Sigmoid colon (tissue), 4 donors: ENCODE measurements around the gene TFCP2.

Experiments
- EP300 ChIP-seq, 4 donors: sonication (generic); formaldehyde crosslinking; IDR thresholded peaks; one replicate each; pipeline ENCODE4 v1.6.1; 2017; ENCODE audit warnings: antibody characterized with exemption in 4 of 4
- POLR2A ChIP-seq, 2 donors: fragments of 450-650 bp; IDR thresholded peaks; one replicate each; pipeline ENCODE4 v1.6.1; 2016; ENCODE audit warnings: antibody characterized with exemption in 2 of 2, mild to moderate bottlenecking in 2 of 2, moderate library complexity in 2 of 2
- TF ChIP-seq, protein P1 (sequence below), 4 experiments: fragments of 450-650 bp in 3 of 4; fragments of 200-600 bp in 1 of 4; IDR thresholded peaks; one replicate each; pipeline ENCODE4 v1.5.1; 2016 to 2019; ENCODE audit warnings: antibody characterized with exemption in 4 of 4, mild to moderate bottlenecking in 3 of 4, moderate library complexity in 2 of 4

DNA sequence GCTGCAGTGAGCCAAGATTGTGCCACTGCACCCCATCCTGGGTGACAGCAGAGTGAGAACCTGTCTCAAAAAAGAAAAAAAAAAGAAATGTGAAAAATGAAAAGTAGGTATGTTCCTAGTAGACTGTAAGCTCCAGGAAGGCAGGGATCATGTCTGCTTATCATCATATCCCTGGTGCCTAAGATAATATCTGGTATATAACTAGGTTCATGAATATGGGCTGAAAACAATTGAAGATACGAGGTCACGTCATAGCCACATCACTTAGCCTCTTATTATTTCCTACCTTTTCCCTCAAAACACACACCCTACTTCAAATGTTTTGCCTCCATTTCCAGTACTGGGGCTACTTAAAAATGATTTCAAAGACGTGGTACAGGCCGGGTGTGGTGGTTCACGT, 42.0 kb upstream of the TFCP2 start:
- TF ChIP-seq, protein P1, sequence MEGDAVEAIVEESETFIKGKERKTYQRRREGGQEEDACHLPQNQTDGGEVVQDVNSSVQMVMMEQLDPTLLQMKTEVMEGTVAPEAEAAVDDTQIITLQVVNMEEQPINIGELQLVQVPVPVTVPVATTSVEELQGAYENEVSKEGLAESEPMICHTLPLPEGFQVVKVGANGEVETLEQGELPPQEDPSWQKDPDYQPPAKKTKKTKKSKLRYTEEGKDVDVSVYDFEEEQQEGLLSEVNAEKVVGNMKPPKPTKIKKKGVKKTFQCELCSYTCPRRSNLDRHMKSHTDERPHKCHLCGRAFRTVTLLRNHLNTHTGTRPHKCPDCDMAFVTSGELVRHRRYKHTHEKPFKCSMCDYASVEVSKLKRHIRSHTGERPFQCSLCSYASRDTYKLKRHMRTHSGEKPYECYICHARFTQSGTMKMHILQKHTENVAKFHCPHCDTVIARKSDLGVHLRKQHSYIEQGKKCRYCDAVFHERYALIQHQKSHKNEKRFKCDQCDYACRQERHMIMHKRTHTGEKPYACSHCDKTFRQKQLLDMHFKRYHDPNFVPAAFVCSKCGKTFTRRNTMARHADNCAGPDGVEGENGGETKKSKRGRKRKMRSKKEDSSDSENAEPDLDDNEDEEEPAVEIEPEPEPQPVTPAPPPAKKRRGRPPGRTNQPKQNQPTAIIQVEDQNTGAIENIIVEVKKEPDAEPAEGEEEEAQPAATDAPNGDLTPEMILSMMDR (IDR thresholded peaks at IDR 0.05), result no peak
- TF ChIP-seq POLR2A (IDR thresholded peaks at IDR 0.05) (no peak), EP300 (IDR thresholded peaks at IDR 0.05) (no peak)
